Keratinocyte (primary cell): Measurements from ENCODE around the gene SLC29A2.

Experiments
- EZH2 ChIP-seq: IDR thresholded peaks from one replicate; pipeline ENCODE4 v1.6.1; 2012; ENCODE audit warnings: inconsistent platforms, mild to moderate bottlenecking, low read length, moderate library complexity
- TF ChIP-seq, protein P1 (sequence below), 3 experiments: IDR thresholded peaks in 1 of 3; conservative IDR thresholded peaks in 1 of 3; optimal IDR thresholded peaks in 1 of 3; 2 replicates in 2 of 3; 3 replicates in 1 of 3; pipeline versions ENCODE3 to v1.5.1; 2011; ENCODE audit warnings: low read length in 3 of 3, mild to moderate bottlenecking in 3 of 3, moderate library complexity in 2 of 3, control low read depth in 1 of 3, inconsistent platforms in 1 of 3; ENCODE audit not compliant: insufficient read depth in 2 of 3; ENCODE audit errors: extremely low read depth in 1 of 3

DNA sequence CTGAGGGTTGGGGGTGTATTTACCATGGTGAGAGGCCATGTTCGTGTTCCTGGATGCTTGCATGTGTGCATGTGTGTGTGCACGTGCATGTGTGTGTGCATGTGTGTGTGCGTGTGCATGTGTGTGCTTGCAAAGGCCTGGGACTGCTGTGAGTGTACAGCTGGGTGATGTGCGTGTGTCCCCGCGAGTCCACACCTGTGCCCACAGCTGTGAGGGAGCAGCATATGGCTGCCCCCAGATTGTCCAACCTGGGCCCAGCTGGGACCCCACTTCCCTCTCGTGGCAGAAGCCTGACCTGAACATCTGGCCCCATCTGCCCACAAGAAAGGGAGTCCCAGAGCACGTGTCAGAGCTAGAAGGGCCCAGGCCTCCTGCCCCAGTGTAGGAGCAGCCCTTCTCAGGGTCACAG, 46.3 kb downstream of the SLC29A2 start:
- TF ChIP-seq, protein P1, sequence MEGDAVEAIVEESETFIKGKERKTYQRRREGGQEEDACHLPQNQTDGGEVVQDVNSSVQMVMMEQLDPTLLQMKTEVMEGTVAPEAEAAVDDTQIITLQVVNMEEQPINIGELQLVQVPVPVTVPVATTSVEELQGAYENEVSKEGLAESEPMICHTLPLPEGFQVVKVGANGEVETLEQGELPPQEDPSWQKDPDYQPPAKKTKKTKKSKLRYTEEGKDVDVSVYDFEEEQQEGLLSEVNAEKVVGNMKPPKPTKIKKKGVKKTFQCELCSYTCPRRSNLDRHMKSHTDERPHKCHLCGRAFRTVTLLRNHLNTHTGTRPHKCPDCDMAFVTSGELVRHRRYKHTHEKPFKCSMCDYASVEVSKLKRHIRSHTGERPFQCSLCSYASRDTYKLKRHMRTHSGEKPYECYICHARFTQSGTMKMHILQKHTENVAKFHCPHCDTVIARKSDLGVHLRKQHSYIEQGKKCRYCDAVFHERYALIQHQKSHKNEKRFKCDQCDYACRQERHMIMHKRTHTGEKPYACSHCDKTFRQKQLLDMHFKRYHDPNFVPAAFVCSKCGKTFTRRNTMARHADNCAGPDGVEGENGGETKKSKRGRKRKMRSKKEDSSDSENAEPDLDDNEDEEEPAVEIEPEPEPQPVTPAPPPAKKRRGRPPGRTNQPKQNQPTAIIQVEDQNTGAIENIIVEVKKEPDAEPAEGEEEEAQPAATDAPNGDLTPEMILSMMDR (optimal IDR thresholded peaks at IDR 0.05 in 1 of 3, IDR thresholded peaks at IDR 0.05 in 1 of 3, conservative IDR thresholded peaks at IDR 0.05 in 1 of 3; ENCODE audit: extremely low read depth in 1 of 3, insufficient read depth in 2 of 3, low read length in 3 of 3): no peak
- no peak for TF ChIP-seq EZH2
